LNCaP clone FGC (cell line): ENCODE measurements around the gene CCDC102A.

Experiments used
- DNase-seq: peaks from one replicate; pipeline ENCODE4 v3.0.0-alpha.2; 2011; ENCODE audit warnings: low read depth
- H3K4me3 ChIP-seq: 2 replicates; pipeline ENCODE4 v1.5.1; 2011; ENCODE audit warnings: mild to moderate bottlenecking, low read depth, low read length, control low read depth
- TF ChIP-seq, protein P1 (sequence below): IDR thresholded peaks from 2 replicates; pipeline ENCODE4 v1.5.1; 2012; ENCODE audit warnings: mild to moderate bottlenecking; ENCODE audit not compliant: control insufficient read depth, insufficient read depth; ENCODE audit errors: extremely low read depth

The CCDC102A gene

DNA sequence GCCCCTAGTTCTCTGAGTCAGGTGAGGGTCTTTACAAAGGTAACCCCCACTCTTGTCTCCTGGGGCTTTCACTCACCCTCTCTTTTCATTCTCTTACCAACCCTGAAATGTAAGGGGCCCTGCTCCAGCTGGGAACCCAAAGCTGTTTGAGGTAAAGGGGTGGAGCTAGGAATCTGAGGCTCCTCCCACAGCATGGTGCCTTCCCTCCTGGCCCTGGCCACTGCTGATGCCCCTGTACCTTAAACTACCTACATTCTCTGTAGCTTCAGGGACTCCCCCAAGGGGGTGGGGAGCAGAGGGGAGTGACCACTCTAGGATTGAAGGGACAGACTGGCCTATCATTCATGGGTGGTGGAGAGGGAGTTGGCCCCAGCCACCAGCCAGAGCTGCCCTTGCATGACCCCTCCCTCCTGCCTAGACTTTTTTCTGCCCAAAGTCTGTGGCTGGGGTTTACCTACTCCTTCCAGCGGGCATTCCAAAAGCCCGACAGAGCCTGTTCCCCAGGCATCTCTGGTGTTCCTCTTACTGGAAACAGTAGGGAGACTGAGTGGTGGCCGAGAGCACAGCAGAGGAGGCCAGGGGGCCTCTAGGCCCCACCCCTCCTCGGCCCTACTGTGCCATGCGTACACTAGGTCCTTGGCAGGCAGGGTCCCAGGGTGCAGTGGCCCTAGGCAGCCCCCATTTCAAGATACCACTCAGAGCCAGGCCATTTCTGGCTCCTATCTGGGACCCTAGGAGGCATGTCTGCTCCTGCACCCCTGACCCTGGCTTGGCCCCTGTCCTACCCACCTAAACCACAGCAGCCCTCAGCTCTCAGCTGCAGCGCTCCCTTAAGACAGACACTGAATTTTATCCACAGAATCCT lies 59.6 kb downstream of the CCDC102A start:
- TF ChIP-seq, protein P1, sequence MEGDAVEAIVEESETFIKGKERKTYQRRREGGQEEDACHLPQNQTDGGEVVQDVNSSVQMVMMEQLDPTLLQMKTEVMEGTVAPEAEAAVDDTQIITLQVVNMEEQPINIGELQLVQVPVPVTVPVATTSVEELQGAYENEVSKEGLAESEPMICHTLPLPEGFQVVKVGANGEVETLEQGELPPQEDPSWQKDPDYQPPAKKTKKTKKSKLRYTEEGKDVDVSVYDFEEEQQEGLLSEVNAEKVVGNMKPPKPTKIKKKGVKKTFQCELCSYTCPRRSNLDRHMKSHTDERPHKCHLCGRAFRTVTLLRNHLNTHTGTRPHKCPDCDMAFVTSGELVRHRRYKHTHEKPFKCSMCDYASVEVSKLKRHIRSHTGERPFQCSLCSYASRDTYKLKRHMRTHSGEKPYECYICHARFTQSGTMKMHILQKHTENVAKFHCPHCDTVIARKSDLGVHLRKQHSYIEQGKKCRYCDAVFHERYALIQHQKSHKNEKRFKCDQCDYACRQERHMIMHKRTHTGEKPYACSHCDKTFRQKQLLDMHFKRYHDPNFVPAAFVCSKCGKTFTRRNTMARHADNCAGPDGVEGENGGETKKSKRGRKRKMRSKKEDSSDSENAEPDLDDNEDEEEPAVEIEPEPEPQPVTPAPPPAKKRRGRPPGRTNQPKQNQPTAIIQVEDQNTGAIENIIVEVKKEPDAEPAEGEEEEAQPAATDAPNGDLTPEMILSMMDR, result no peak
- no peak for DNase-seq
- no peak overlapping the region for H3K4me3 ChIP-seq

DNA sequence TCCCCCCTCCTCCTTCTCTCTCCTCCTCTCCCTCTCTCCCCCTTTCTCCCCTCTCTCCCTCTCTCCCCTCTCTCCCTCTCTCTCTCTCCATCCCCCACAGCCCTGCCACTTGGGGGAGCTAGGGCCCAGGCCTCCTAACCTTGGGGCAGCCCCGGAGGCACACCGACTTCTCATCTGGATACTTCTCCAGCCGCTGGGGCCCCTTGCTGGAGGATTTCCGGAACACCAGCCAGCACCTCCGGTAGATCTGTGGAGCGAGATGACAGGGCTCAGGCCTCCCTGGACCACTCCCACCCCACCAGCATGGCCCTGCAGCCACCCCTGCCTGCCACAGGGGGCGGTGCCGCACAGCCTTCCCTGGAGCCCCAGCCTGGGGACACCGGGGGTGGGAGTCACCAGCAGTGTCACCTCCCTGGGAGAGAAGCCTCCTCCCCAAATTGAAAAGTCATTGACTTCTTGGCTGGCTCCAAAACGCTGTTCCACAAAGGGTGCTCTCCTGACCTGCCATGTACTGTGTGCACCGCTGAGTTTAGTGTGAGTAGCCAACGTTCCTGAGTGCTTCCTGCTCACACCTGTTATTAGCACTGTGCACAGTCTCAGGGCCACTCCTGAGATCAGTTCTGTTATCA lies 60.5 kb downstream of the CCDC102A start:
- DNase-seq, result no peak
- TF ChIP-seq, protein P1, result no peak
- no peak overlapping the region for H3K4me3 ChIP-seq

DNA sequence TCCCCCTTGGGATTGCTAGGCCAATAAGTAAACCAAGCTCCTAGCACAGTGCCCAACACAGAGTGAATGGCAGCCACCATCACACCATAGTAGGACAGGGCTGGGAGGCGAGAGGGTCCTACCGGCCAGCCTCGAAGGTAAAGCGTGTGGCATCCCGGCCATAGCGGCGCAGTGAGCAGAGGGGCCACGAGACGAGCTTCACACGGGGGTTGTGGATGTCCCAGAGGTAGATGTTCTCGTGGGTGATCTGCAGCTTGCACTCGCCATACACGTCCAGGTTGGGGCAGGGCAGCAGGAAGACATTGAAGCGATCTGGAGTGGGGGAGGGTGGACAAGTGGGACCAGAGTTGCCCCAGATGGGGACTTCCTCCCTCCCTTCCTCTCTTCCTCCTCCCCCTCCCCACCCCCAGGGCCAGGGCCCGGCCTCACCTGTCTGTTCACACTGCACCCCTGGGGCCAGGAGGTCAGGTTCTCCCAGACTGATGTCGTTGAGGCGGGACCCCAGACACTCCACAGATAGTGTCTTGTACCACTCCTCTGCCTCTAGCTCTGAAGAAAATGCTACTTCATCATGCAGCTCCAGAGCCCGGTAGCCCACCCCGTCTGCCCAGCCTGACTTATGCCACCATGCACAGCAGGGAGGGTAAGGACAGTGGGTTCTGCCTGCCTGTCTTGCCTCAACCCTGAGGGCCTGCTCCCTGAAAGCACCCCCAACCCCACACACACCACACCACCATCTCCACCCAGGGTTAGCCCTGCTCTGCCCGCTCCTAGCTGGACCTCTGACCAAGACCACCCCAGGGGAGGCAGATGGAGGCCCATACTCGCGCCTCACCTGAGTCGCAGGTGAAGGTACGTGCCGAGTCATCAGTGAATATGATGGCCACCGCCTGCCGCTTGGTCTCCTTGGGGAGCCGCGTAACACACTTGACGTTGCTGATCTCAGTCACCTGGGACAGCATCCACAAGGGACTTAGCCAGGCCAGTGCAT lies 61.4 kb downstream of the CCDC102A start:
- H3K4me3 ChIP-seq, result no peak overlapping the region
- TF ChIP-seq, protein P1, result no peak
- no peak for DNase-seq

DNA sequence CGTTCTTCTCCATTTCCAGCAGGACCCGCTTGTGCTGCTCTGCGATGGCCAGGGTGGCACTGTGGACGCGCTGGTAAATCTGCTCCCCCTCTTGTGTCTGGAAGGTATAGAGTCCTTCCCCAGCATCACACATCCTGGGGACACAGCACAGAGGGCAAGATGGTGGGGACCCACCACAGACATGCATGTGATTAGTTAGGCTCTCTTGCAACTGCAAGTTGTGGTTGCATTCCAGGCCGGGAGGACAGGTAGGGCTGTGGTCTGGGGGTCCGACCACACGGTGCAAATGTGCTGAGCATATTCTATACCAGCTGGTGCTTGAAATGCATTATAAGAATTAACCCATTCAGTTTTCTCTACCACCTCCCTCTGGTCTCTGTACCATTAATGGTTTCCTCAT lies 62.5 kb downstream of the CCDC102A start:
- TF ChIP-seq, protein P1, result no peak
- DNase-seq, result no peak
- no peak overlapping the region for H3K4me3 ChIP-seq

DNA sequence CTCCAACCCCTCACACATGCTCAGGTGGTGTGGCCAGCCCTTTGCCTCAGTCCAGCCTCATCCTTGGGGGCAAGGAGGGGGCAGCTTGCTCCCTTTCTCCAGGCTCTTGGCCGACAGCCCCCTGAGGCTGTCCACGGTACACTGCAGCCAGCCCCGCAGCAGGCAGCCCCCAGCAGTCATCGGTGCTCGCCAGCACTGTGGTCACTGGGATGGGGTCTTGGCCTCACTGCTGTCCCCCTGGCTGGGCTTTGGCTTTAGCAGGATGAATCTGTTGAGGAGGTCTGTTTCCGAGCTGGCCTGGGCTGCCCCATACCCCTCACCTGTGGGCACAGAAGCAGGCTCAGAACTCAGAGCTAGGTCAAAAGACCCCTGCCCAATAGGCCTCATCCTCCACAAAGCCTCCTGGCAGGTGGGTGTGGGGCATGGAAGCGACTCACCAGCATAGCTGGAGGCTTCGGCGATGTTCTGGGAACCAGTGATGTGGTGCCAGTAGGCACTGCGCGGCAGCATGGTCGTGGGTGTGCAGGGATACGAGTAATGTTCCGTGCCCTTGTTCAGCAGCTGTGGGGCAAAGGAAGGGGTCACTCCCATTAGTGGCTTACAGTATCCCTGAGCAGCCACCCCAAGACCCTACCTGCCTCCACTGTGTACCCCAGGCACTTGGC lies 63.1 kb downstream of the CCDC102A start:
- H3K4me3 ChIP-seq, result no peak overlapping the region
- TF ChIP-seq, protein P1, result no peak
- no peak for DNase-seq

DNA sequence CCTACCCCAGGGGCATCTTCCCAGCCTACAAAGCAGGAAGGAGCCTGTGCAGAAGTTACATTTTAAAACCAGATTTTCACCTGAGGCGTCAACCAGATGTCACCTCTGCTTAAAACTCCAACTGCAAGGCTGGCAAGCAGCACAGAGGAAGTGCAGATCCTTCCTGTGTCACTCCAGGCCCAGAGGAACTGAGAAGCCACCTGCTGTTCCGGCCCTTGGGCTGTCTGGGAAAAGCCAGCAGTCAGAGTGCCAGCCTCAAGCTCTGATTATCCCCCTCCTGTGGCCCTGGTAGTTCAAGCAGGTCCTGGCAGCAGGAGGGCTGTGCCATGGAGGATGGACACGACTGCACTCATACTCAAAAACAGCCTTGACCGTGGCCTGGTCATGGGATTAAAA lies 63.7 kb downstream of the CCDC102A start:
- H3K4me3 ChIP-seq, result no peak overlapping the region
- DNase-seq, result no peak
- TF ChIP-seq, protein P1, result no peak
